Measurements from ENCODE around the gene CARF.
"Not testable (repeated sequence)": the region's sequence is repeated elsewhere in the genome, so short reads cannot be mapped to it uniquely, and the experiment has no call there.

Gene CARF

GRCh38 chr2:202912342-202913201 lies 497 bp downstream of the CARF start:
- peak overlapping the region; percentile 99 for H3K27ac Mint-ChIP-seq
- not testable (repeated sequence) for H3K27me3 Mint-ChIP-seq, H3K9me3 Mint-ChIP-seq, H3K36me3 Mint-ChIP-seq
- H3K4me1 Mint-ChIP-seq = peaks cover 32% of the 10 kb centered on the region
- peak overlapping the region; percentile 99 for H3K4me3 Mint-ChIP-seq

- Mint-ChIP-seq H3K27ac (no peak overlapping the region), H3K4me3 (no peak overlapping the region), H3K9me3 (no peaks in the 10 kb centered on the region), H3K4me1 (peaks cover 4% of the 10 kb centered on the region), H3K36me3 (peaks cover 5% of the 10 kb centered on the region), H3K27me3 (no peaks in the 10 kb centered on the region)
Observed at GRCh38 chr2:202918860-202919259, 6.8 kb downstream of the CARF start.

- Mint-ChIP-seq H3K27me3 (no peaks in the 10 kb centered on the region), H3K36me3 (peaks cover 32% of the 10 kb centered on the region), H3K9me3 (no peaks in the 10 kb centered on the region), H3K27ac (no peak overlapping the region), H3K4me3 (no peak overlapping the region), H3K4me1 (peaks cover 11% of the 10 kb centered on the region)
Observed at GRCh38 chr2:202932425-202933138, 20.5 kb downstream of the CARF start.

GRCh38 chr2:202933139-202933510 lies 21.1 kb downstream of the CARF start:
- Mint-ChIP-seq H3K36me3 (peaks cover 30% of the 10 kb centered on the region), H3K9me3 (no peaks in the 10 kb centered on the region), H3K27me3 (no peaks in the 10 kb centered on the region), H3K4me3 (no peak overlapping the region), H3K27ac (no peak overlapping the region), H3K4me1 (peaks cover 11% of the 10 kb centered on the region)

GRCh38 chr2:202933958-202934357 lies 21.9 kb downstream of the CARF start:
- H3K4me1 Mint-ChIP-seq = peaks cover 11% of the 10 kb centered on the region
- H3K27ac Mint-ChIP-seq = no peak overlapping the region
- H3K9me3 Mint-ChIP-seq = no peaks in the 10 kb centered on the region
- peaks cover 29% of the 10 kb centered on the region for H3K36me3 Mint-ChIP-seq
- H3K4me3 Mint-ChIP-seq = no peak overlapping the region
- no peaks in the 10 kb centered on the region for H3K27me3 Mint-ChIP-seq

GRCh38 chr2:202934456-202934855 lies 22.4 kb downstream of the CARF start:
- no peak overlapping the region for H3K27ac Mint-ChIP-seq
- H3K9me3 Mint-ChIP-seq = no peaks in the 10 kb centered on the region
- peaks cover 26% of the 10 kb centered on the region for H3K36me3 Mint-ChIP-seq
- peaks cover 9% of the 10 kb centered on the region for H3K4me1 Mint-ChIP-seq
- H3K4me3 Mint-ChIP-seq = no peak overlapping the region
- no peaks in the 10 kb centered on the region for H3K27me3 Mint-ChIP-seq

GRCh38 chr2:202938960-202939359 lies 26.9 kb downstream of the CARF start:
- H3K36me3 Mint-ChIP-seq = peaks cover 18% of the 10 kb centered on the region
- no peaks in the 10 kb centered on the region for H3K9me3 Mint-ChIP-seq
- no peaks in the 10 kb centered on the region for H3K4me1 Mint-ChIP-seq
- H3K27ac Mint-ChIP-seq = no peak overlapping the region
- no peak overlapping the region for H3K4me3 Mint-ChIP-seq
- H3K27me3 Mint-ChIP-seq = no peaks in the 10 kb centered on the region

- Mint-ChIP-seq H3K27ac (no peak overlapping the region), H3K4me1 (no peaks in the 10 kb centered on the region), H3K36me3 (peaks cover 36% of the 10 kb centered on the region), H3K4me3 (no peak overlapping the region), H3K27me3 (no peaks in the 10 kb centered on the region), H3K9me3 (peaks cover 8% of the 10 kb centered on the region)
Observed at GRCh38 chr2:202941771-202942170, 29.7 kb downstream of the CARF start.

GRCh38 chr2:202944408-202944807 lies 32.3 kb downstream of the CARF start:
- Mint-ChIP-seq H3K4me1 (no peaks in the 10 kb centered on the region), H3K36me3 (peaks cover 40% of the 10 kb centered on the region), H3K9me3 (peaks cover 8% of the 10 kb centered on the region), H3K27ac (no peak overlapping the region), H3K4me3 (no peak overlapping the region), H3K27me3 (no peaks in the 10 kb centered on the region)

- Mint-ChIP-seq H3K4me3 (no peak overlapping the region), H3K27me3 (no peaks in the 10 kb centered on the region), H3K27ac (no peak overlapping the region), H3K36me3 (peaks cover 40% of the 10 kb centered on the region), H3K4me1 (no peaks in the 10 kb centered on the region), H3K9me3 (peaks cover 8% of the 10 kb centered on the region)
Observed at GRCh38 chr2:202944816-202945215, 32.7 kb downstream of the CARF start.

GRCh38 chr2:202945497-202945896 lies 33.4 kb downstream of the CARF start:
- Mint-ChIP-seq H3K27me3 (no peaks in the 10 kb centered on the region), H3K4me1 (no peaks in the 10 kb centered on the region), H3K4me3 (no peak overlapping the region), H3K9me3 (peaks cover 8% of the 10 kb centered on the region), H3K36me3 (peaks cover 37% of the 10 kb centered on the region), H3K27ac (no peak overlapping the region)

- H3K4me1 Mint-ChIP-seq, H3K27me3 Mint-ChIP-seq, H3K4me3 Mint-ChIP-seq, H3K27ac Mint-ChIP-seq, H3K9me3 Mint-ChIP-seq: not testable (repeated sequence)
- peaks cover 36% of the 10 kb centered on the region for H3K36me3 Mint-ChIP-seq
Observed at GRCh38 chr2:202949333-202949732, 37.3 kb downstream of the CARF start.

- Mint-ChIP-seq H3K36me3 (peaks cover 25% of the 10 kb centered on the region), H3K9me3 (peaks cover 4% of the 10 kb centered on the region), H3K4me1 (no peaks in the 10 kb centered on the region), H3K27ac (no peak overlapping the region), H3K27me3 (no peaks in the 10 kb centered on the region), H3K4me3 (no peak overlapping the region)
Observed at GRCh38 chr2:202950592-202950991, 38.5 kb downstream of the CARF start.

- Mint-ChIP-seq H3K27ac (no peak overlapping the region), H3K36me3 (peaks cover 13% of the 10 kb centered on the region), H3K27me3 (no peaks in the 10 kb centered on the region), H3K9me3 (no peaks in the 10 kb centered on the region), H3K4me3 (no peak overlapping the region), H3K4me1 (peaks cover 3% of the 10 kb centered on the region)
Observed at GRCh38 chr2:202960524-202960923, 48.4 kb downstream of the CARF start.

GRCh38 chr2:202963712-202964111 lies 51.6 kb downstream of the CARF start:
- H3K27ac Mint-ChIP-seq = no peak overlapping the region
- no peaks in the 10 kb centered on the region for H3K9me3 Mint-ChIP-seq
- H3K4me3 Mint-ChIP-seq = no peak overlapping the region
- no peaks in the 10 kb centered on the region for H3K27me3 Mint-ChIP-seq
- H3K36me3 Mint-ChIP-seq = peaks cover 4% of the 10 kb centered on the region
- H3K4me1 Mint-ChIP-seq = peaks cover 3% of the 10 kb centered on the region

- peaks cover 3% of the 10 kb centered on the region for H3K4me1 Mint-ChIP-seq
- H3K36me3 Mint-ChIP-seq = peaks cover 4% of the 10 kb centered on the region
- H3K4me3 Mint-ChIP-seq = no peak overlapping the region
- H3K27ac Mint-ChIP-seq = no peak overlapping the region
- H3K9me3 Mint-ChIP-seq = no peaks in the 10 kb centered on the region
- no peaks in the 10 kb centered on the region for H3K27me3 Mint-ChIP-seq
Observed at GRCh38 chr2:202965810-202966460, 53.9 kb downstream of the CARF start.

All from activated naive CD4-positive, alpha-beta T cell treated with anti-CD3 and anti-CD28 coated beads, Interleukin-2, amount 50 U/mL, for 24 hours (primary cell).